GM19238 (cell line): Measurements from ENCODE around the gene QRICH1.

Experiments
- DNase-seq: peaks from one replicate; pipeline ENCODE4 v3.0.0; 2011; ENCODE audit warnings: low spot score; ENCODE audit not compliant: insufficient read length

QRICH1 gene

GRCh38 chr3:49120096-49120437, 26.2 kb upstream of the QRICH1 start:
- peak; percentile 34 for DNase-seq

- no peak for DNase-seq
Observed at GRCh38 chr3:49119439-49119838, 25.6 kb upstream of the QRICH1 start.

GRCh38 chr3:49119036-49119435, 25.2 kb upstream of the QRICH1 start:
- DNase-seq = no peak

GRCh38 chr3:49112262-49112661, 18.4 kb upstream of the QRICH1 start:
- no peak for DNase-seq

- DNase-seq = no peak
Observed at GRCh38 chr3:49111347-49111746, 17.5 kb upstream of the QRICH1 start.

- DNase-seq = no peak
Observed at GRCh38 chr3:49110780-49111179, 16.9 kb upstream of the QRICH1 start.

GRCh38 chr3:49108346-49108745, 14.5 kb upstream of the QRICH1 start:
- no peak for DNase-seq

- DNase-seq = peak; percentile 98
Observed at GRCh38 chr3:49104427-49105291, 10.8 kb upstream of the QRICH1 start, which contains the start of gene QARS1. TSS of gene QARS1 (minus strand) at chr3:49104757. CDS start at chr3:49104733, 24 bp downstream.

- DNase-seq = no peak
Observed at GRCh38 chr3:49104052-49104426, 10.2 kb upstream of the QRICH1 start.

GRCh38 chr3:49100046-49100615, 6.3 kb upstream of the QRICH1 start:
- DNase-seq = no peak

- no peak for DNase-seq
Observed at GRCh38 chr3:49098910-49099630, 5.2 kb upstream of the QRICH1 start.

GRCh38 chr3:49098429-49098828, 4.6 kb upstream of the QRICH1 start:
- DNase-seq = no peak

- DNase-seq = peak; percentile 56
Observed at GRCh38 chr3:49092938-49093852, 676 bp downstream of the QRICH1 start.

GRCh38 chr3:49081429-49081828, 12.4 kb downstream of the QRICH1 start:
- no peak for DNase-seq

- DNase-seq = no peak
Observed at GRCh38 chr3:49079270-49079669, 14.6 kb downstream of the QRICH1 start.

GRCh38 chr3:49076646-49077045, 17.2 kb downstream of the QRICH1 start:
- DNase-seq = no peak

GRCh38 chr3:49076116-49076515, 17.8 kb downstream of the QRICH1 start:
- DNase-seq = no peak

GRCh38 chr3:49058011-49058410, 35.9 kb downstream of the QRICH1 start:
- no peak for DNase-seq

- no peak for DNase-seq
Observed at GRCh38 chr3:49057268-49057667, 36.6 kb downstream of the QRICH1 start.

GRCh38 chr3:49054344-49054862, 39.5 kb downstream of the QRICH1 start:
- no peak for DNase-seq

- DNase-seq = no peak
Observed at GRCh38 chr3:49053543-49053942, 40.3 kb downstream of the QRICH1 start.
